CD4-positive, alpha-beta T cell (primary cell): Measurements from ENCODE around the gene ERCC6. TPM values are rescaled to one million over a fixed set of nuclear protein-coding genes. Genes with fewer than 3 reads are reported as not detected.

Experiments
- ATAC-seq: fragments of 200-7000 bp; cut with Tn5 transposase; one replicate; pipeline ENCODE4 v1.10.0; 2022; ENCODE audit warnings: mild to moderate bottlenecking; ENCODE audit not compliant: poor library complexity
- CTCF ChIA-PET: fragments of 350-600 bp; sonication (Branson Sonifier 250); formaldehyde crosslinking; loops from one replicate; lab custom pipeline; 2021; ENCODE audit warnings: antibody characterized with exemption, inconsistent platforms; lab: Charles Lee
- POLR2A ChIA-PET: fragments of 350-600 bp; sonication (Branson Sonifier 250); formaldehyde crosslinking; loops from one replicate; lab custom pipeline; 2021; ENCODE audit warnings: antibody characterized with exemption, inconsistent platforms; lab: Charles Lee
- DNase-seq, 14 experiments: peaks; one replicate each; pipeline ENCODE4 v3.0.0-alpha.2; 2013 to 2020; ENCODE audit warnings: mixed read lengths in 2 of 14
- H3K27ac ChIP-seq, 2 donors: one replicate each; pipeline versions ENCODE4 v1.5.1 to v1.7.0; 2013; ENCODE audit warnings: low read length in 2 of 2, low read depth in 1 of 2, mild to moderate bottlenecking in 1 of 2
- H3K27me3 ChIP-seq, 2 experiments: 1 replicate in 1 of 2; 2 replicates in 1 of 2; pipeline versions ENCODE4 v1.6.1 to v1.7.0; 2013; ENCODE audit warnings: low read length in 2 of 2, control low read depth in 1 of 2, mild to moderate bottlenecking in 1 of 2, moderate library complexity in 1 of 2; ENCODE audit not compliant: insufficient read depth in 2 of 2, control insufficient read depth in 1 of 2
- H3K36me3 ChIP-seq: one replicate; pipeline ENCODE4 v1.6.1; 2013; ENCODE audit warnings: low read length, control low read depth; ENCODE audit not compliant: insufficient read depth
- H3K4me1 ChIP-seq: one replicate; pipeline ENCODE4 v1.6.1; 2013; ENCODE audit warnings: low read length, control low read depth; ENCODE audit not compliant: insufficient read depth
- H3K4me3 ChIP-seq: one replicate; pipeline ENCODE4 v1.5.1; 2013; ENCODE audit warnings: mild to moderate bottlenecking, low read length, moderate library complexity
- H3K9me3 ChIP-seq, 2 experiments: 1 replicate in 1 of 2; 2 replicates in 1 of 2; pipeline versions ENCODE4 v1.6.1 to v1.7.0; 2013; ENCODE audit warnings: low read length in 2 of 2, mild to moderate bottlenecking in 2 of 2, control low read depth in 1 of 2, moderate library complexity in 1 of 2; ENCODE audit not compliant: control insufficient read depth in 1 of 2, insufficient read depth in 1 of 2
- H3K27ac Mint-ChIP-seq: one replicate; pipeline ENCODE4 v1.8.0; 2020; ENCODE audit warnings: mixed read lengths
- H3K27me3 Mint-ChIP-seq: one replicate; pipeline ENCODE4 v1.8.0; 2021; ENCODE audit warnings: mixed read lengths
- H3K36me3 Mint-ChIP-seq: one replicate; pipeline ENCODE4 v1.8.0; 2021; ENCODE audit warnings: low read depth, mixed read lengths
- H3K4me1 Mint-ChIP-seq: one replicate; pipeline ENCODE4 v1.8.0; 2021; ENCODE audit warnings: low read depth, mixed read lengths
- H3K4me3 Mint-ChIP-seq: one replicate; pipeline ENCODE4 v1.8.0; 2020; ENCODE audit warnings: mild to moderate bottlenecking, mixed read lengths
- H3K9me3 Mint-ChIP-seq: one replicate; pipeline ENCODE4 v1.8.0; 2020; ENCODE audit warnings: mixed read lengths
- CTCF ChIP-seq: fragments of 200-600 bp; IDR thresholded peaks from one replicate; pipeline ENCODE4 v1.8.0; 2022; ENCODE audit warnings: antibody characterized with exemption, mild to moderate bottlenecking
- intact Hi-C, 2 experiments: fragments of 100-400 bp; cut with DNase I in 1 of 2; cut with micrococcal nuclease in 1 of 2; formaldehyde crosslinking; loops; one replicate each; pipeline versions ENCODE4 v1.15.1 to v1.9.0; 2023 to 2025; cut with DNase I, micrococcal nuclease
- total RNA-seq, 174 experiments: library from RNA in 2 of 174; stranded (reverse) in 2 of 174; gene quantifications; one replicate each; pipeline ENCODE4 v1.2.3 and lab custom pipeline; 2021 to 2026

ERCC6 gene
- total RNA-seq, 2 experiments from 2014 or later, result 33.3 to 39.0 TPM

- Mint-ChIP-seq H3K36me3 (no peaks in the 10 kb centered on the region), H3K4me3 (no peak overlapping the region), H3K27ac (no peak overlapping the region), H3K27me3 (peaks cover 56% of the 10 kb centered on the region), H3K9me3 (no peaks in the 10 kb centered on the region), H3K4me1 (no peaks in the 10 kb centered on the region)
- ChIA-PET POLR2A (no interaction called here), CTCF (no interaction called here)
- no peak for TF ChIP-seq CTCF
- Histone ChIP-seq H3K4me1 (no peaks in the 10 kb centered on the region), H3K27ac (no peak overlapping the region), H3K27me3 (peaks cover 2 to 18% of the 10 kb centered on the region in 2 experiments), H3K9me3 (no peaks in the 10 kb centered on the region), H3K36me3 (no peaks in the 10 kb centered on the region), H3K4me3 (no peak overlapping the region)
- DNase-seq, result no peak
- no peak for ATAC-seq
- intact Hi-C loops, result no loop called here
These were observed 40.7 kb upstream of the ERCC6 start for GRCh38 chr10:49579621-49580020.

GRCh38 chr10:49578392-49578791, 39.5 kb upstream of the ERCC6 start:
- H3K4me1 ChIP-seq, result no peaks in the 10 kb centered on the region
- H3K27me3 Mint-ChIP-seq, result peaks cover 47% of the 10 kb centered on the region
- POLR2A ChIA-PET, result no interaction called here
- H3K4me3 Mint-ChIP-seq, result no peak overlapping the region
- CTCF ChIA-PET, result no interaction called here
- no peaks in the 10 kb centered on the region for H3K4me1 Mint-ChIP-seq
- DNase-seq, result no peak
- no peak overlapping the region for H3K4me3 ChIP-seq
- H3K36me3 ChIP-seq, result no peaks in the 10 kb centered on the region
- H3K36me3 Mint-ChIP-seq, result no peaks in the 10 kb centered on the region
- TF ChIP-seq CTCF, result no peak
- H3K27ac ChIP-seq, result no peak overlapping the region
- intact Hi-C loops, result no loop called here
- H3K9me3 Mint-ChIP-seq, result no peaks in the 10 kb centered on the region
- ATAC-seq, result no peak
- H3K9me3 ChIP-seq, result no peaks in the 10 kb centered on the region
- H3K27ac Mint-ChIP-seq, result no peak overlapping the region
- peaks cover 2 to 18% of the 10 kb centered on the region in 2 experiments for H3K27me3 ChIP-seq

DNA sequence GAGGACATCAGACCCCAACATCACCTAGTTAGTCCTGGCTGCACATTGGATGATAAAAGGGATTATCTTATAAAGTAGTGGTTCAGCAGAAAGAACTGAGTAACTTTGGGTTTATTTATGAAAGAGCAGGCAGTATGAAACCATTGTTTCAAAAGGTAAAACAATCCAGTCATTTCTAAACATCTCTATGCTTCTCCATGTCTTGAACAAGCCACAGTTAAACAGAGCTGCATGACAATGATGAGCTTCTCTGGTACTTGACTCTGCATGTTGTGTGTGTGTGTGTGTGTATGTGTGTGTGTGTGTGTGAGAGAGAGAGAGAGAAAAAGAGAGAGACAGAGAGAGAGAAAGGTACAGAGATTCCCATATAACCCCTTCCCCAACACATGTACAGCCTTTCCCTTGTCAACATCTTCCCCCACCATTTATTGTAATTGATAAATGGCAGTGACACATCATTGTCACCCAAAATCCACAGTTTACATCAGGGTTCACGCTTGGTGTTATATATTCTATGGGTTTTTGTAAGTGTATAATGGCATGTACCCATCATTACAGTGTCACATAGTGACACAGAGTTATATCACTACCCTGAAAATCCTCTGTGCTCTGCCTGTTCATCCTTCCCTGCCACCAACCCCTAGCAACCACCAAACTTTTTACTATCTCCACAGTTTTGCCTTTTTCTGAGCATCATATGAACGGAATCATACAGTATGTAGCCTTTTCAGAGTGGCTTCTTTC, 38.4 kb upstream of the ERCC6 start:
- no peak overlapping the region for H3K4me3 ChIP-seq
- H3K27me3 Mint-ChIP-seq, result peaks cover 36% of the 10 kb centered on the region
- intact Hi-C loops, result no loop called here
- H3K36me3 Mint-ChIP-seq, result no peaks in the 10 kb centered on the region
- ChIA-PET POLR2A (no interaction called here), CTCF (no interaction called here)
- H3K4me3 Mint-ChIP-seq, result no peak overlapping the region
- DNase-seq, result no peak
- no peak for TF ChIP-seq CTCF
- no peak overlapping the region for H3K27ac Mint-ChIP-seq
- no peak overlapping the region for H3K27ac ChIP-seq
- H3K4me1 Mint-ChIP-seq, result no peaks in the 10 kb centered on the region
- H3K36me3 ChIP-seq, result no peaks in the 10 kb centered on the region
- H3K4me1 ChIP-seq, result no peaks in the 10 kb centered on the region
- H3K27me3 ChIP-seq, result peaks cover 0 to 18% of the 10 kb centered on the region in 2 experiments
- no peaks in the 10 kb centered on the region for H3K9me3 Mint-ChIP-seq
- no peaks in the 10 kb centered on the region for H3K9me3 ChIP-seq
- no peak for ATAC-seq
